ENCODE results near the gene REC114. TPM values are rescaled to one million over a fixed set of nuclear protein-coding genes. Genes with fewer than 3 reads are reported as not detected.

REC114 gene
- total and polyA plus RNA-seq, 9 of the 15 experiments (the other 6 are each of a cell fraction or from before 2014, with no cell fraction given): 0.07 to 0.24 TPM; not detected in 7

GRCh38 chr15:73426323-73426994 lies 16.5 kb upstream of the REC114 start:
- Histone ChIP-seq H2AFZ (ENCODE audit: low read depth, low read length) (no peak overlapping the region), H3K4me3 (no peak overlapping the region), H3K4me2 (ENCODE audit: insufficient read depth, low read length) (no peak overlapping the region), H3K79me2 (ENCODE audit: control insufficient read depth, insufficient read depth, low read length) (no peaks in the 10 kb centered on the region), H3K4me1 (replicated peaks in 1 of 2; ENCODE audit: control insufficient read depth in 2 of 2, insufficient read depth in 2 of 2, low read length in 2 of 2) (no peaks in the 10 kb centered on the region), H3K27ac (ENCODE audit: extremely low read depth, low read depth, low read length) (no peak overlapping the region), H3K27me3 (ENCODE audit: control insufficient read depth in 2 of 2, insufficient read depth in 2 of 2, low read length in 2 of 2) (peaks cover 4 to 13% of the 10 kb centered on the region in 2 experiments; a peak in 4 of 5 replicates), H3K9me3 (replicated peaks; ENCODE audit: control insufficient read depth, insufficient read depth, low read depth, low read length) (no peaks in the 10 kb centered on the region), H4K20me1 (replicated peaks; ENCODE audit: control insufficient read depth, insufficient read depth, low read length) (0 out of 2 replicates have a peak, but pooled peaks cover 3% of the 10 kb centered on the region), H3K36me3 (ENCODE audit: control insufficient read depth, insufficient read depth, low read length) (no peaks in the 10 kb centered on the region), H3K9me1 (ENCODE audit: control insufficient read depth, insufficient read depth, low read length) (no peaks in the 10 kb centered on the region), H3K9ac (ENCODE audit: insufficient read depth in 1 of 2, low read depth in 2 of 2, low read length in 2 of 2) (no peak overlapping the region)
- no TSS peak for BruUV-seq (replicated peaks)
- in situ Hi-C loops (cut with MboI): no loop called here
- DNase-seq (ENCODE audit: extremely low read depth in 1 of 4, low spot score in 3 of 4) (no peak), FAIRE-seq (no peak), ATAC-seq (no peak)
- 0% methylated on average over 5 of the region's 5 CpGs for WGBS (ENCODE audit: insufficient coverage, low coverage, missing lambda C conversion rate)
- intact Hi-C loops (cut with micrococcal nuclease): no loop called here
- CTCF ChIA-PET (ENCODE audit: low intra/inter-chr PET ratio): no interaction called here
- POLR2A ChIA-PET: interaction anchor here (0.7 to 1.2 kb wide), 2 partner anchors 175 to 946 kb away, joined by 3 read pairs; no protein-coding TSS in a partner anchor
- TF ChIP-seq ADNP (tag; IDR thresholded peaks at IDR 0.05): no peak
- no peak for TF ChIP-seq MAFK (IDR thresholded peaks at IDR 0.05; ENCODE audit: low read length)
- no peak for TF ChIP-seq NFE2L1 (tag; IDR thresholded peaks at IDR 0.05; ENCODE audit: borderline replicate concordance, low read depth)
- TF ChIP-seq SMAD2 (IDR thresholded peaks at IDR 0.05; ENCODE audit: low read depth, low read length): no peak
- no peak for TF ChIP-seq ZNF133 (CRISPR knock-in tag; IDR thresholded peaks at IDR 0.05)
- no peak for TF ChIP-seq ZNF316 (IDR thresholded peaks at IDR 0.05)
- no peak for TF ChIP-seq SIN3A (IDR thresholded peaks at IDR 0.05; ENCODE audit: borderline replicate concordance in 2 of 2, control insufficient read depth in 1 of 2, low read depth in 2 of 2, low read length in 2 of 2)
- no peak for TF ChIP-seq TFE3 (CRISPR knock-in tag; IDR thresholded peaks at IDR 0.05)
- no peak for TF ChIP-seq POLR2AphosphoS2 (IDR thresholded peaks at IDR 0.05; ENCODE audit: low read length)
- no peak for TF ChIP-seq FOXO4 (CRISPR knock-in tag; IDR thresholded peaks at IDR 0.05)
- TF ChIP-seq SMARCC2 (IDR thresholded peaks at IDR 0.05; ENCODE audit: low read depth): no peak
- TF ChIP-seq ZNF695 (CRISPR knock-in tag; IDR thresholded peaks at IDR 0.05): no peak
- no peak for TF ChIP-seq IRF2 (CRISPR knock-in tag; IDR thresholded peaks at IDR 0.05)
- no peak for TF ChIP-seq ZNF197 (CRISPR knock-in tag; IDR thresholded peaks at IDR 0.05; ENCODE audit: low read depth)
- no peak for TF ChIP-seq ERF (CRISPR knock-in tag; IDR thresholded peaks at IDR 0.05)
- TF ChIP-seq ZNF224 (CRISPR knock-in tag; IDR thresholded peaks at IDR 0.05): no peak
- no peak for TF ChIP-seq PRPF4 (IDR thresholded peaks at IDR 0.05; ENCODE audit: insufficient read depth, low read depth, low read length, poor library complexity, severe bottlenecking)
- no peak for TF ChIP-seq MEF2A (IDR thresholded peaks at IDR 0.05; ENCODE audit: control insufficient read depth, low read depth, low read length)

Data from K562 (cell line).